GM03348 (cell line): ENCODE results near the gene KANK2.
"Not testable (repeated sequence)": the region's sequence is repeated elsewhere in the genome, so short reads cannot be mapped to it uniquely, and the experiment has no call there.

Experiments
- DNase-seq: peaks from one replicate; pipeline ENCODE4 v3.0.0; 2012; ENCODE audit warnings: low spot score

The KANK2 gene

GRCh38 chr19:11172576-11172975 lies 24.8 kb downstream of the KANK2 start:
- DNase-seq: no peak

- DNase-seq: no peak
Measured at GRCh38 chr19:11171144-11171543, 26.2 kb downstream of the KANK2 start.

- no peak for DNase-seq
Measured at GRCh38 chr19:11169896-11170678, 27.3 kb downstream of the KANK2 start.

- peak; percentile 85 for DNase-seq
Measured at GRCh38 chr19:11168568-11168967, 28.8 kb downstream of the KANK2 start.

- peak; percentile 71 for DNase-seq
Measured at GRCh38 chr19:11166281-11167142, 30.8 kb downstream of the KANK2 start.

GRCh38 chr19:11165486-11166030 lies 31.8 kb downstream of the KANK2 start:
- DNase-seq: no peak

GRCh38 chr19:11164879-11165406 lies 32.4 kb downstream of the KANK2 start:
- peak; percentile 81 for DNase-seq

- DNase-seq: no peak
Measured at GRCh38 chr19:11164296-11164695, 33.0 kb downstream of the KANK2 start.

- DNase-seq: not testable (repeated sequence)
Measured at GRCh38 chr19:11160440-11160768, 36.9 kb downstream of the KANK2 start.

- DNase-seq: no peak
Measured at GRCh38 chr19:11159598-11160439, 37.5 kb downstream of the KANK2 start.

- DNase-seq: peak; percentile 100
Measured at GRCh38 chr19:11155373-11156120, 41.8 kb downstream of the KANK2 start, which contains the start of gene SPC24. SPC24 (minus strand) TSS chr19:11155782; CDS start chr19:11155776, 6 bp downstream.

- no peak for DNase-seq
Measured at GRCh38 chr19:11154683-11155047, 42.7 kb downstream of the KANK2 start.

- peak; percentile 72 for DNase-seq
Measured at GRCh38 chr19:11152318-11153062, 44.9 kb downstream of the KANK2 start.

- no peak for DNase-seq
Measured at GRCh38 chr19:11151181-11151580, 46.2 kb downstream of the KANK2 start.

GRCh38 chr19:11148001-11148400 lies 49.3 kb downstream of the KANK2 start:
- DNase-seq: no peak

- no peak for DNase-seq
Measured at GRCh38 chr19:11145536-11145924, 51.8 kb downstream of the KANK2 start.

GRCh38 chr19:11142528-11143171 lies 54.7 kb downstream of the KANK2 start:
- peak; percentile 97 for DNase-seq

- no peak for DNase-seq
Measured at GRCh38 chr19:11141937-11142527, 55.3 kb downstream of the KANK2 start.

- DNase-seq: no peak
Measured at GRCh38 chr19:11140896-11141295, 56.4 kb downstream of the KANK2 start.
